Activated CD8-positive, alpha-beta memory T cell treated with anti-CD3 and anti-CD28 coated beads for 48 hours (primary cell): ENCODE measurements around the gene RAB22A.
"Not testable (repeated sequence)": the region's sequence is repeated elsewhere in the genome, so short reads cannot be mapped to it uniquely, and the experiment has no call there.

ENCODE experiments used
- DNase-seq, 3 experiments: peaks; one replicate each; pipeline ENCODE4 v3.0.0-alpha.2; 2020; ENCODE audit warnings: low read depth in 2 of 3, low spot score in 2 of 3

RAB22A gene

GRCh38 chr20:58342104-58342945 is 32.8 kb downstream of the RAB22A start:
- DNase-seq, result no peak

DNA sequence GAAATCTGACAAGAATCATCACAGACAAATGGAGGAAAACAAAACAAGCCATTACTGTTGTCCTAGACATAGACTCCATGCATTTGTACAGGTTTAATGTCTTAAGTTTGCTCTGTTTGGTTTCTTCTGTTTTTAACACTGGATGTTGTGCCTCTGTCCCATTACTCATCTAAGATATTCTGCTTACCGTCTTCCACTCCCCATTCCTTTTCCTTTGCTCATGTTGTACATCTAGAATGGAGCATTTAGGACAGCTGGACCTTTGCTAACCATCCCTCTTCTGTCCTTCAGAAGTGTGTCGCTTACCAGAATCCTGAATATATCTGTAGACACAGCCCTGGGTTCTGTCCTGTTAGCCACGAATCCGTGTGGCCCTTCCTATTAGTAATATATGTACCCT is 35.2 kb downstream of the RAB22A start:
- DNase-seq, result no peak

- no peak for DNase-seq
These were observed 40.1 kb downstream of the RAB22A start for GRCh38 chr20:58349570-58349969.

GRCh38 chr20:58352468-58352867 is 43.0 kb downstream of the RAB22A start:
- DNase-seq, result no peak

GRCh38 chr20:58359441-58359840 is 49.9 kb downstream of the RAB22A start:
- DNase-seq, result no peak

DNA sequence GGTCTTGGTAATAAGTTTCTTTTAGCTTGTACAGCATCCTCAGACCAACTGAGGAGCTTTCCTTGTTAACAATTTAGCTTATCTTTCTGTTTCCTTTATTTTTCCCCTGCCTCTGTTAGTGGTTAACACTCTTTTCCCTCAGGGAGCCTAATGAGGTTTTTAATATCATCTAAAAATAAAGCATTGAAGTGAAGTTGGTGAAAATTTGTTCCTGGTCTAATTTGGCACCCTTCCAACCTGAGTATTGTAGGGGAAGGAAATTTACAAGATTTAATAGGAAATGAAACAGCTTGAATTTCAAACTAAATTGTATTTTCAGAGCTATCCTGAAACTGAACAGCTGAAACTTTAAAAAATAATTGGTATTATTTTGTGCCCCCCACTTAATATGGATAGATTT is 51.4 kb downstream of the RAB22A start:
- no peak for DNase-seq

- DNase-seq, result no peak
These were observed 52.1 kb downstream of the RAB22A start for GRCh38 chr20:58361481-58362205.

GRCh38 chr20:58362206-58362516 is 52.6 kb downstream of the RAB22A start:
- no peak for DNase-seq

- DNase-seq, result no peak
These were observed 53.5 kb downstream of the RAB22A start for GRCh38 chr20:58362970-58363369.

GRCh38 chr20:58366866-58367265 is 57.4 kb downstream of the RAB22A start:
- DNase-seq, result no peak

DNA sequence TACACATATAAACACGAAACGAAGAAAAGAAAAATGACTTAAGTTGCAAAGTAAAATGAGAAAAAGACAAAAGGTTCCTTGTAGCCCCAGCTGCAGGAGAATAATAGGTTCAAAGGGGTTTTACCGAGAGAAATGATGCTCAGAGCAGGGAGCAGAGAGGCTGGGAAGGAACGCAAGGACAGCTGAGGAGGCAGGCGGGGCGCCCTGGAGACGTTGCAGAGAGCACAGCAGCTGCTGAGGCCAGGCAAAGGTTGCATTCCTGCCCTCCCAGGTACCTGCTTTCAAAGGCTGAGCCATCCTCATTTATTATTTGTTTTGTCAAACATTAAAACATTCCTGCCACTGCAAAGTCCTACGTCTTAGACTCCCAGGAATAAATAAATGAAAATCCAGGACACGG is 63.3 kb downstream of the RAB22A start:
- no peak for DNase-seq

DNA sequence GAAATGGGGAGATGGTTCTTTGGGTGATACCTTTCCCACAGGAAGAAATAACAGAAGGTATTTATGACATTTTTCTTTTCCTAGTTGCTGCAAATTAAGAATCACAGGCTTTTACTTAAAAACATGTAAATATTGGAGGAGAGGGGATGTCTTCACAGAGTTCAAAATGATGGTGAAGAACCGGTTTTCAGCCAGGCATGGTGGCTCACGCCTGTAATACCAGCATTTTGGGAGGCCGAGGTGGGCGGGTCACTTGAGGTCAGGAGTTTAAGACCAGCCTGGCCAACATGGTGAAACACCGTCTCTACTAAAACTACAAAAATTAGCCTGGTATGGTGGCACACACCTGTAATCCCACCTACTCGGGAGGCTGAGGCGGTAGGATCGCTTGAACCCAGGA is 63.8 kb downstream of the RAB22A start:
- DNase-seq, result not testable (repeated sequence)

DNA sequence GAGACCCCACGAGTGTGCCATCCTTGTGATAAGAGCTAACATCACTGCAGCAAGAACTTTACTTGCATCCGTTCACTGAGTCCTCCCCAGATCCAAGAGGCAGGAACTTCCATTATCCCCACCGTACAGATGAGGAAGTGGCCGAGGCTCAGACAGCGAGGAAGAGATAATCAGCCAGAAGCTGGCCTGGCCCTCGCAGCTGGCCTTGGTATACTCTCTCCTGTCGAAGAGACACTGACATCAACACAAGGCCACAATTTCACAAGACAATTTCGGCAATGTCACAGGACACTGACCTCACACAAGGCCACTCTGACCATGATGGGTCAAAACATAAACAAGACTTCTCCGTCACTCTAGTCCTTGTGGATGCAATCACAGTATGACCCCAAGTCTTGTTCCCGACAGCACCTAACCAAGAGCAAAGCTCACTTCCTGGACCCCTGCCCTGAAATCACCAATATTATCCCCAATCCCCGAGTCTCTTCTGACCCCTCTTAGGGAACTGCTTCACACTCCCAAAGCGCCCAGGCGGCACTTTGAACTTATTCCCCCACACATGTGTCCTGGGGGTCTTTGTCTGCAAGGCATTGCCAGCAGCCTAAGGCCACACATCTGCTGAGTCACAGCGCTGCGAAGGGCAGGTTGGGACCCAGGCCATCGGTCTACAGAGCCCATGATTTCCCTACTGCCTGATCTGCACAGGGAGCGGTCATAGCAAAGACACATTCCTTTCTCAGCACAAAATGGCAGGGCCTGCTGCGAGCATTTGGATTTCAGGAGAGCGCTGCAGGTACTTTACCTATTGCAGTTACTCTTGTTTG is 64.7 kb downstream of the RAB22A start:
- DNase-seq, result no peak

- DNase-seq, result no peak
These were observed 65.6 kb downstream of the RAB22A start for GRCh38 chr20:58374906-58375758.

DNA sequence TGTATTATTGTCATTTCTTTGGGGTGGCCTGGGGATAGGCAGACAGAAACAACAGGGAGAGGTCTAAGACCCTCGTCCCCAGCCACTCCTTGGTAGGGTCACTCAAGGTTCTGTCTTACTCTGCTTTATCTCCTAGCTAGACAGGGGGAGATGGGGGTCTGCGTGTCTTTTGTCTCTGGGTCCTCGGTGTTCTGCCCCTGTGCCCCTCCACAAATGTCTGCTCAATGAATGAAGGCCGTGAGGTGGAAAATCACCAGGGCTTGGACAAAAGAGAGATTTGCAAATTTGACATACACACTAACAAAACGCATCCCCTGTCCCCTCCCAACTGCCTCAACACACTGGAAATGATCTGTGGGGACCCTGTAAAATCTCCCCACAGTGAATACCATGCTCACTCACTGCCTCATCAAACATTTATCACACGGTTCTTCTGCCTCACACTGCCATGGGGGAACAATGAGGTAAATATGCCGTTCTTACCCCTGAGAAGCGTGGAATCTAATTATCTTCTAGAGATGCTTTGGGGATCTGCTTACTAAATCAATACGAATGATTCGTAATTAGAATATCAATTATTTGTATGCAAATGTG is 66.3 kb downstream of the RAB22A start:
- DNase-seq, result no peak

GRCh38 chr20:58377017-58377416 is 67.5 kb downstream of the RAB22A start:
- DNase-seq, result no peak

GRCh38 chr20:58377766-58378401 is 68.4 kb downstream of the RAB22A start:
- DNase-seq, result no peak

- DNase-seq, result no peak
These were observed 69.2 kb downstream of the RAB22A start for GRCh38 chr20:58378704-58379103.

- no peak for DNase-seq
These were observed 72.1 kb downstream of the RAB22A start for GRCh38 chr20:58381627-58382026.

- no peak for DNase-seq
These were observed 72.6 kb downstream of the RAB22A start for GRCh38 chr20:58382096-58382495.
